GM20431 (cell line): ENCODE data around the gene NELFB.
"Not testable (repeated sequence)": the region's sequence is repeated elsewhere in the genome, so short reads cannot be mapped to it uniquely, and the experiment has no call there.

Source experiments
- in situ Hi-C: fragments of 300-500 bp; cut with MseI, MboI; formaldehyde crosslinking; loops from one replicate; pipeline ENCODE4 v1.15.0; 2020; ENCODE audit warnings: low sequenced_read_pairs; ENCODE audit not compliant: unreplicated experiment

The NELFB gene

DNA sequence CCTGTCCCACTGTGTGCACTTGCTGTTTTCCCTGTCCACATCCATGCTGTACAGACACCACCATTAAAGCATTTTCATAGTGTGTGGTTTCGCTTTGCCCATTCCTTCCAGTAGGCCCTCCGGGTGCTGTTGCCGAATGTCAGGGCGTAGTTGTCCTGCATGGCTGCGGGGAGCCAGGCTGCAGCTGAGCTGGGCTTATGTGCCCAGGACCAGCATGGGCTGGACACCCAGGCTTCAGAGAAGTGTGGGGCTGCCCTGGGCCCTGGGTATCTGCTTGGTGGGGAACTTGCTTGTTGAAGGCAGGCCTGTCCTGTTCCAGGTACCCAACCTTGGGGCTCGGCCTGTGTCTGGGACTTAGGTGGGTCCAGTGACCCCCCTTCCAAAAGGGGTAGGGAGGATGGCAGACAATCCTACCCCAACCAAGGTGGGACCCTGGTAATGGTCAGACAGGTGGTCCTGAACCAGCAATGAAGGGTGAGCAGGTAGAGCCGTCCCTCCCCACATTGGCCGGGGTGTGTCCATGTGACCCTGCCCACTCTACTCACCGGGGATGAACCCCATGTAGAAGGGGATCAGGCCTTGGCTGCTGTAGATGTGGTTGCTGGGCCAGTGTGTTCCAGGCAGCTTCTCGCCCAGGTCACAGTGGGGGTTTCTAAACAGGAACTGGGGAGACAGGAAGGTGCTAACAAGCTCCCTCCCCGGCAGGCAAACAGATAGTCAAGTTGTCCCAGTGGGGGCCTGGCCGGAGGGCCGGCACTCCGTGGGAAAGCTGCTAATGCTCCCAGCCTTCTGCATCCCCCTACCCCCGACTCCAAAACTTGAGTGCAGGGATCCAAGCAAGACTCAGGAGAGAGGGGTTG lies 11.3 kb upstream of the NELFB start:
- in situ Hi-C loops = no loop called here

DNA sequence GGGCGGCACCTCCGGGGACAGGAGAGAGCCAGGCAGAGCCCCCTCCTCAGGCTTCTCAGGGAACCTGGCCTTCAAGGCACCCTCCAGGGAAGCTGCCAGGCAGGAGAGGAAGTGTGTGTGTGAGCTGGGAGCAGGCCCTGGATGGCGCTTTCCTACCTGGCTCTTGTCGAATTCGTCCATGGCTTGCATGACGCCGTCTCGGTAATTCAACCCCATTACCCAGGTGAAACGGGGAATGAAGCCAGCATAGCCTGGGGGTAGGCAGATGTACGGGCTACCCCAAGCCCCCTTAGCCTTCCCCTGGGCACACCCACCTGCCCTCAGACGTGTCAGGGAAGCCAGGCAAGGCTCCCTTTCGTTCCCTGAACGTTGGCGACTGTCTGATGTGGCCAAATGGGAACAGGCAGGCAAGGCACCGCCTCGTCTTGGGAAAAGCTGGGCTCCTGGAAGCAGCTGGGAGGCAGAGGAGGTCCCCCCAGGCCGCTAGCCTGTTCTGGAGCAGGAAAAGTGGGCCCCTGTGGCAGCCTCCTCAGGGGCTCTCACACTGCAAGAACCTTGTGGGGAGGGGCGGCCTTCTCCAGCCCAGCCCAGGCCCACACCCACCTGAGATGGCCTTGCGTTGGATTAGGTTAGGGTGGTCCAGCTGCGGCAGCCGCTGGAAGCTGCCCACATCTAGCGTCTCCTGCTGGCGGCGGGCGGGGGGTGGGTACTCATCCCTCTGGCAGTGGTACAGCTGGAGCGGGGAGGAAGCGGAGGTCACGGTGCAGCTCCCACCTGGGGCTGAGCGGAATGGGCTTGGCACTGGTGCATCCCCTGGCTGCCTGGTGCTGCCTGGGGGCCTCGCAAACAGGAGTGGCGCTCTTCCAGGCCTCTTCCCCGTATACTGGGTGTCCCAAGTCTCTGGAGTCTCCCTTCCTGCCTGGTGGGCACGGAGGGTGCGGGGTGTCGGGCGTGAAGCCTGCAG lies 10.4 kb upstream of the NELFB start:
- in situ Hi-C loops = no loop called here

DNA sequence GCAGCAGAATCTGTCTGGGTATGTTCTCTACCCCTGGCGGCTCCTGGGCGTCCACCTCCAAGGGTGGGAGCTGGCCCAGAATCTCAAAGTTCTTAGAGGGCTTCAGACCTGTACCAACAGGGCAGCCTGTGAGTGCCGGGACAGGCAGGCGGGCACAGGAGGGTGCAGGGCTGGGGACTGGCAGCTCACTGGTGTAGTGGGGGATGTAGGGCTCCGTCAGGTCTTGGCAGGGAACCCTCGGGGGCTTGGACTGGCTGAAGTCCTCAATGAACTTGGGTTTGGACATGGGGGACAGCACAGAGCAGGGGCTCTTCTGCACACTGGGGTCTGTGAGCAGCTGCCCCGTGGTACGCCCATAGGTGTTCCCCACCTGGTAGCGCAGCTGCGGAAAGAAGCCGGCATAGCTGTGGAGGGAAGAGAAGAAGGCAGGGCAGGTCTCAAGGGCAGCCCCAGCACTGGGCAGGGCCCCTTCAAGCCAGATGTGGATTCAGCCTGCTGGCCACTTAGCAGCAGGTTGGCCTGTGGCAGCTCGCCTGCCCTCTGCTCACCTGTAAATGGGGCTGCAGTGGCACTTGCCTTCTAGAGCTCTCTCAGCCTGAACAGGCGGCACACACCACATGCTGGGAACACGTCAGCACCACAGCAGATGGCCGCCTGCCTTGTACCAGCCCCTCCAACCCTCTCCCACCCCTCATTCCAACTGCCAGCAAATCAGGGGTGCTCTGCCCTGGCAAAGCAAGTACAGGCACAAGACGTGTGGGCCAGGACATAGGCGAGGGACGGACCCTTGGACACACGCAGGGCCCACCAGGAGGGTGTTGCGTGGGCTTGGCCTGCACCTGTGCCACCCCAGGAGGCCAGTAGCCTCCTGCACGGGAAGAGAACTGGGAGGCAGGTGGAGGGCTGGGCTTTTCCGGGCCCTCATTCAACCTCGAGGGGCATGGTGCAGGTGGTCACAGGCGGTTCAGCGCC lies 9.4 kb upstream of the NELFB start:
- in situ Hi-C loops = no loop called here

DNA sequence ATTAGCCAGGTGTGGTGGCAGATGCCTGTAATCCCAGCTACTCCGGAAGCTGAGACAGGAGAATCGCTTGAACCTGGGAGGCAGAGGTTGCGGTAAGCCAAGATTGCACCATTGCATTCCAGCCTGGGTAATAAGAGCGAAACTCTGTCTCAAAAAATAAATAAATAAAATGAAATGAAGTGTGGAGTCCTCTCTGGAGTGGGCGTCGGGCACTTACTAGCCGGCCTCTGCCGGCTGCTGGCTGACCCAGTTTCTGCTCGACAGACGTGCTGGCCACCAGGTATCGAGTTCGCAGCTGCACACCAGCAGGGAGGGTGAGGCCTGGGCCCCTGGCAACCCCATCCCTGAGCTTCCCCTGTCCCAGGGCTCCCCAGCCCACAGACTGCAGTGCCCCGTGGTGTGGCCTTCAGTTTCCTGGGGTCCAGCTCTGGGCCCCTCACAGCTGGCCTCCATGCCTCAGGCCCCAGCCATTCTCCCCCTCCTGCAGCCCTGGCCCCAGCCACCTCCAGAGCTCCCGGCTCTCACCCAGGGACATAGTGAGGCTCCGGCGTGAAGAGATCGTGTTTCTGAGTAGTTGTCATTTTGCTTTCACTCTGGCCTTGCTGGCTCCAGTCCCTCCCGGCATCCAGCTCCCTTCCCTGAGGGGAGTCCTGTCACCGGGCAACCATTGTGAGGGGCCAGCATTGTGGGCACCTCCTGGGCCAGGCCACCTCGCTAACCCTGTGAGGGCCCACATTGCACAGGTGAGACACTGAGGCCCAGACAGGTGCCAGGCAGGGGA lies 7.8 kb upstream of the NELFB start:
- in situ Hi-C loops = no loop called here

DNA sequence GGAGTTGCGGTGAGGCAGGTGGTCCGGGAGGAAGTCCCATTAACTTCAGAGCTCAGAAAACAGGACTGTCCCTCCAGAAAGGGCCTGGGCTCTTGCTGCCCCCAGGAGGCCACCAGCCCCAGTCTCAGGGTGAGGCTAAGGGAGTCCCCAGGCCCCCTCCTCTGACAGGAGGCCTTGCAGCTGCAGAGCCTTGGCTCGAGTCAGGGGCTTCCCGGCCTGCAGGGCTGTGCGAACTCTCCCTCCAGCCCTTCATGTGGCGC lies 7.3 kb upstream of the NELFB start:
- in situ Hi-C loops = no loop called here

DNA sequence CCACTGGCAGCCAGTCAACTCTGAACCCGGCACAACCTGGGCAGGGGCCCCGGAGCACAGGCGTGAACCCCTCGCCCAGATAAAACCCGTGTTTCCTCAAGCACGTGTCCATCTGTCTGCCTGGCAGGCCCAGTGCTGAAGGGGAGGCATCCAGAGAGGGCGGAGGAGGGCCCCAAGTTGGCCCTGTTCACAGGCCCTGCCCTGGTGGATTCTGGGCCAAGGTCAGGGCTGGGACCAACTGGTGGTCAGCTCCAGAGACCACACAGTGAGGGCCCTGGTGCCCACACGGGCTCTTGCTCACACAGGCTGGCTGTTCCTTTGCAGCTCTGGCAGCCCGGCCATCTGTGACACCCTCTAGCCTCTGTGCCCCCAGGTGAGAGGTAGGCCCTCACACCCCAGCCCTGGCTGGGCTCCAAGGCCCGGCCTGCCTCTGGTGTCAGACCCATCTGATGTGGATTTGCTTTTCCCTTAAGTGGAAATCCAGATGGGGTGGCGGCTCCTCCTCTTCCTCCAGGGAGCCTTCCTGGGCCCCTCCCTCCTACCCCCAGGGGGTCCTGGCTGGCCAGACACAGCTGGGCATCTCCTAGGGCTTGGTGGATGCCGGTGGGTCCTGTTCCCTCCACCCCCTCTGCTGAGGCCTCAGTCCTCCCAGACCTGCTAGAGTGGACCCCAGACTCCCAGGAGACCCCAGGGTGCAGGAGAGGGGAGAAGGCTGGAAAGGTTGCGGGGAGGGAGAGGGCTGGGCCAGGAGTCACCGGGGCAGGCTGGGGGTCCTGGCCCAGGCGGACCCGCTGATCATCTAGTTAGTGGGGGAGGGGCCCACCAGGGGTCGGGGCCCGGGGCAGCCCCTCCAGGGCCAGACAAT lies 4.6 kb upstream of the NELFB start:
- in situ Hi-C loops = no loop called here

DNA sequence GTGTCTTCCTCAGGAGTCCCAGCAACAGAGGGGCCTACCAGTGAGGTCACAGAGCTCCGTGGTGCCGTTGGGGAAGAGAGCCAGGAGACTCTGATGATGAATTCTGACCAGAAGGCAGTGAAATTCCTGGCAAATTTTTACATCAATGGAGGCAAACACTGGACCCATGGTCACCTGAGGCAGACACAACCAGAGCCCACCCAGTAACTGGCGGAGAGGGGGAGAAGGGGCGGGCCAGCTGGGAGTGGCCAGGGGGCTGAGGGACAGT lies 4.0 kb upstream of the NELFB start, which contains the start of gene STPG3:
TSS of gene STPG3 (plus strand) at position 93 of the 268 bp plus-strand sequence. CDS start at position 94, 1 bp downstream.
- in situ Hi-C loops = no loop called here

DNA sequence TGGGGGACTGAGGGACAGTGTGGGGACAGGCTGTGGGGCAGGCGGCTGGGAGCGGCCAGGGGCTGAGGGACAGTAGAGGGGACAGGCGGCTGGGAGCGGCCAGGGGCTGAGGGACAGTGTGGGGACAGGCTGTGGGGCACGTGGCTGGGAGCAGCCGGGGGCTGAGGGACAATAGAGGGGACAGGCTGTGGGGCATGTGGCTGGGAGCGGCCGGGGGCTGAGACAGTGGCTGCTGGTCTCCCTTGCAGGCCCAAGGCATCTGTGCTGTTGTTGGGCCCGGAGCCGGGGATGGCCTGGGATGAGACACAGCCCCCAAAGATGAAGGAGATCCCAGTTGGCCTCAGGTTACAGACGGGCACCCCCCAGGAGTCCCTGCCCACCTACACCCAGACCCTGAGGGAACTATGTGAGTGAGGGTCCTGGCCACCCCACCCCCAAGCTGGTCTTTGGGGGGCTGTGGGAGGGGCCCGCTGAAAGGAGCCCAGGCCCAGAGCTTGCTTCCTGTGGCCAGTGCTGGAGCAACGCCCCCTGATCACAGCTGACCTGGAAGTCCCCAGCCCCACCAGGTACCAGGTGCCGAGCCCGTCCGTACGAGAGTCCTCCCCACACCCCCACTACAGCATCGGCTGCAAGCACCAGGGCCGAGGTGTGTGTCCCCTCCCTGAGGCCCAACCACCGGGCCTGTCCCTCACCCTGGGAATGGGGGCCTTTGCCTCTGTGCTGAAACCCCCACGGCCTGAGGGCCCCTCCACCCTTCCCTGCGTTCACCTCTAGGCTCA lies 3.4 kb upstream of the NELFB start:
- in situ Hi-C loops = no loop called here

DNA sequence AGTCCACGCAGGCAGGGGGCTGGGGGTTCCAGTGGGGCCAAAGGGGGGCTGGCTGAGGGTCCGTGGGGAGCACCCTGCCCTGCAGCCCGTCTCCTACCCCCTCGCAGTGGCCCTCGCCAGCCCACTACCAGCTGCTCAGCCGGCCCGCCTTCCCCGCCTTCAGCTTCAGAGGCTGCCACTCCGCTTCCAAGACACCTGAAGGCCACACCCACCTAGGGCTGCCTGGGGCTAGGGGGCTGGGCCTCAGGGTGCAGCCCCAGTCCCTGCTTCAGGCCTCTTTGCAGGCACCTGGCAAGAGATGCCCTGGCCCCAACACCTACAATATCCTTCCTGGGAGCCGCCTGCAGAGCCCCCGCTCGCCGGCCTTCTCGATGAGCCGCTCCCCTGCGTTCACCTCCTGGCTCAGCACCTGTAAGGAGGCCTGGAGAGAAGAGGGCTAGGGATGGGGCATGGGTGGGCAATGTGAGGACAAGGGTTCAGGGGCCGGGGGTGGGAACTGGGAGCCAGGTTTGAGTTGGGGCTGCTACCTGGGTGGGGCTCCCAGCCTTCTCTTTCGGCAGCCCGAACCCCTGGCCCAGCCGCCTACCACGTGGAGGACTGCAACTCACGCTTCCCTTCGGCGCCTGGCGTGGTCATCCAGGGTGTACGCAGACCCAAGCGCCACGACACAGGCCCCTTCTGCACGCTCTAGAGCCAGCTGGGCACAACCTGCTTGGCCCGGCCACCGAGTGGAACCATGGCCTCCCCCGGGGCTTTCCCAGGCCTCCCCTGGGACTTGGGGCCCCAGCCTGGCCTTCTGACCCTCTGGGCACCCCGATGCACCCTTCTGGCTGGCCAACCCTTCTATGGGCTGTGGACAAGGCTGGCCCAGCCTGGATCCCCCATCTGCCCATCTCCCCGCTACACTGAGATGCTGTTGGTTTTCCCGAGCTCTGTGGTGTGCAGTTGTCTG lies 2.3 kb upstream of the NELFB start:
- in situ Hi-C loops = no loop called here

DNA sequence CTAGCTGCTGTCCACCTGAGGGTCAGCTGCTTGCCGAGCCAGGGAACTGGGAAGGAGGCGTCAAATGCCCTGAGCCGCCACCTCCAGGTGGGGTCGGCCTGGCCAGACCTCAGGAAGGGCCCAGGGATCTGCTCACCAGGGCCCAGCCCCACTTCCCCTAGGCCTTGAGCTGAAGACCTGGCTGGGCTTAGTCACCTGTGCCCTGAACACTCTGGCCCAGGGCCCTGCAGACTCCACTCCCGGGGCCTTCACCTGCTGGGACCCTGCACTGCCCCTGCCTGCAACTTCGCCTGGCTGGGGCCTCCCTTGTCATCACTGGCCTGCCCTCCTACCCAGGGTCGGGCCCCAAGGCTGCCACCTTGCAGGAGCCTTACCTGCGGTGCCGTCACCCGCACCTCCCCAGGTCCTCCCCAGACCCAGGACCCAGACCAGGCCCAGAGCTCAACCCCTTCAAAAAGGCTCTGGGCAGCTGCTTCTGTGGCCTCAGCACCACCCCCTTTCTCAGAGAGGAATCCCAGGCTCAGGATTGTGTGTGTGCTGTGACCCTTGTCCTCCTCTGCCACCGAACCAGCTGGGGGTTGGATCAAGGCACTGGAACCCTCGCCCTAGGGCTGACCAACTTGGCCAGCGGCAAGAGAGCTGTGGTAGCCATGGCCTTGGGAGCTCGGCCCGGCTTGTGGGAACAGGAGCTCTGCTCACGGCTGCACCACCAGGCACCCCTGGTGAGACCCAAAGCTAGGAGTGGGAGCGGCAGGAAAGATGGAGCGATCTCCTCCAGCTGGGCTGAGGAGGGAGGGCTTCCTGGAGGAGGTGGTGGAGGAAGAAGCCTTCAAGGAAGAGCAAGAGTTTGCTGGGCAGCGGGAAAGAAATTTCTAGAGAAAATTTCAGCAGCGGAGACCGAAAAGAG lies 1.2 kb upstream of the NELFB start:
- in situ Hi-C loops = no loop called here

DNA sequence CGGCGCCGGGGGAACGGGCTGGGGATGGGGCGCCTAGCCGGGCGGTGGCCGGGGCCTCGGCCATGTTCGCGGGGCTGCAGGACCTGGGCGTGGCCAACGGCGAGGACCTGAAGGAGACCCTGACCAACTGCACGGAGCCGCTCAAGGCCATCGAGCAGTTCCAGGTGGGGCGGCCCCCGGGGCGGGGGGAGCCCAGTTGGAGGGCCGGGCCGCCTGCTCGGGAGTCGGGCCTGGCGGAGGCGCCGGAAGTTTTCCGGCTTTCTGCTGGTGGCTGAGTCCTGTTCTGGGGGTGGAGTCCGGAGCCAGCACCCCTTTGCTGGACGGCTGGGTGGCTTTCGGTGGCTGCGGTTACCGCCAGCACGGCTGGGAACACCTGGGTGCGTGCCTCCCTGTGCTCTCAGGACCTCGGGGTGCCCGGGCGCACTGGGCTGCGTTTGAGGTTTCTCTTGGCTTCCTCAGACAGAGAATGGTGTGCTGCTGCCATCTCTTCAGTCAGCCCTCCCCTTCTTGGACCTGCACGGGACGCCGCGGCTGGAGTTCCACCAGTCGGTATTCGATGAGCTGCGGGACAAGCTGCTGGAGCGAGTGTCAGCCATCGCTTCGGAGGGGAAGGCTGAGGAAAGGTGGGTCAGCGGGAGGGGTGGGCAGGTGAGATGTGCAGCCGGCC lies 454 bp downstream of the NELFB start:
- in situ Hi-C loops = no loop called here

DNA sequence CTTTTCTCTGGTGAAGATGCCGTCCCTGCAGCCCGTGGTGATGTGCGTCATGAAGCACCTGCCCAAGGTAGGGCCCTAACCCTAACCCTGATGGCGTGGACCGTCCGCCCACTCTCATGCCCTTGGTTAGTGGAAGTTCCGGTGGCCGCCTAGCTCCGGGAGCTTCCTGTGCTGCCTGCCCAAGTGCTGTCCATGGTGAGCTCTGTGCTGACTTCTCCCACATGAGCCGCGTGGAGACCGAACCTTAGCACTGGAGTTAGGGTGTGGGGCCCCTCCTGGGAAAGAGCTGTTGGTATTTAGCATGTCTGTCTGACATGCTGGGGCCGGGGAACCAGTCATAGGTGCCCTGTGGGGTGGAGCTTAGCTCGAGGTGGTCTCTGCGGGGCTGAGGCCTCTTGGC lies 1.2 kb downstream of the NELFB start:
- in situ Hi-C loops = no loop called here

DNA sequence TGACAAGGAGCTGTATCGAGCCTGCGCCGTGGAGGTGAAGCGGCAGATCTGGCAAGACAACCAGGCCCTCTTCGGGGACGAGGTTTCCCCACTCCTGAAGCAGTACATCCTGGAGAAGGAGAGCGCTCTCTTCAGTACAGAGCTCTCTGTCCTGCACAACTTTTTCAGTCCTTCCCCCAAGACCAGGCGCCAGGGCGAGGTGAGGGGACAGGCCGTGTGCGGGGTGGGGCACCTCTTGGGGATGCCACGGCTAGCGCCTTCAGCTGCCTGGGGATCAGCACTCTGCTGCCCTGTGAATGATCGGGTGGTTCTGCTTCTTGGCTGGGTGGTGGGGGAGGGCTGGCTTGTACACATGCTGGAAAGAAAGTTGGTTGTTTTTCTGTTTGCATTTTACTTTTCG lies 1.7 kb downstream of the NELFB start:
- in situ Hi-C loops = no loop called here

DNA sequence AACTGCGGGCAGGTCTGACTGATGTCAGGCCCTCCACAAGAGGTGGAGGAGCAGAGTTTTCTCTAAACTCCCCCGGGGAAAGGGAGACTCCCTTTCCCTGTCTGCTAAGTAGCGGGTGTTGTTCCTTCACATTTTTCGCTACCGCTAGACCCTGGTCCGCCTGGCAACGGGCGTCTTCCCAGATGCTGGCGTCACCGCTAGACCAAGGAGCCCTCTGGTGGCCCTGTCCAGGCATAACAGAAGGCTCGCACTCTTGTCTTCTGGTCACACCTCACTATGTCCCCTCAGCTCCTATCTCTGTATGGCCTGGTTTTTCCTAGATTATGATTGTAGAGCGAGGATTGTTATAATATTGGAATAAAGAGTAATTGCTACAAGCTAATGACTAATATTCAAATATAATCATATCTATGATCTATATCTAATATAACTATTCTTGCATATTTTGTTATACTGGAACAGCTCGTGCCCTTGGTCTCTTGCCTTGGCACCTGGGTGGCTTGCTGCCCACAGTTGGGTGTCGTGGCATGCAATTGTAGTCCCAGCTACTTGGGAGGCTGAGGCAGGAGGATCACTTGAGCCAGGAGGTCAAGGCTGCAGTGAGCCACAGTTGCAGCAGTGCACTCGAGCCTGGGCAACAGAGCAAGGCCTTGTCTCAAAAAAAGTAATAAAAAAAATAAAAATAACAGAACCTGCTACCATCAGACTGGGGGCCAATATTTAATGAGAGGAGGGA lies 7.2 kb downstream of the NELFB start:
- in situ Hi-C loops = not testable (repeated sequence)

DNA sequence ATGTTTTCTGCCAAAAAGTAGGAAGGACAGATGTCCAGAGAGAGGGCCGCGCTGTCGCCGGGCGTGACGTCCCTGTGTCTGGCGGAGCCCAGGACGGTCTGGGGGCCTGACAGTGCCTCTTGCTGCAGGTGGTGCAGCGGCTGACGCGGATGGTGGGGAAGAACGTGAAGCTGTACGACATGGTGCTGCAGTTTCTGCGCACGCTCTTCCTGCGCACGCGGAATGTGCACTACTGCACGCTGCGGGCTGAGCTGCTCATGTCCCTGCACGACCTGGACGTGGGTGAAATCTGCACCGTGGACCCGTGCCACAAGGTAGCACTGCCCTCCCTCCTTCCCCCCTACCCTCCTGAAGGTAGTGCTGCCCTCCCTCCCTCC lies 7.8 kb downstream of the NELFB start:
- in situ Hi-C loops = no loop called here
